Heart left ventricle (tissue), 16 donors: Measurements from ENCODE around the gene MAGEA10. TPM values are rescaled to one million over a fixed set of nuclear protein-coding genes. Genes with fewer than 3 reads are reported as not detected.

ENCODE experiments used
- ATAC-seq, 4 donors: fragments of 200-7000 bp; cut with Tn5 transposase; one replicate each; pipeline ENCODE4 v1.9.1; 2020 to 2022; ENCODE audit warnings: moderate library complexity in 4 of 4, mild to moderate bottlenecking in 3 of 4, moderate number of reproducible peaks in 1 of 4
- DNase-seq, 5 donors: peaks; one replicate each; pipeline ENCODE4 v3.0.0-alpha.2; 2020
- H3K27ac ChIP-seq, 12 donors: fragments of 200-600 bp; sonication (generic) in 4 of 12; one replicate each; pipeline versions ENCODE4 v1.5.0 to v1.8.0; 2016 to 2022; ENCODE audit warnings: mild to moderate bottlenecking in 2 of 12
- H3K27me3 ChIP-seq, 9 donors: fragments of 200-600 bp; sonication (generic) in 2 of 9; one replicate each; pipeline versions ENCODE4 v1.5.1 to v1.8.0; 2016 to 2022; ENCODE audit warnings: mild to moderate bottlenecking in 3 of 9
- H3K36me3 ChIP-seq, 9 donors: fragments of 200-600 bp; sonication (generic) in 2 of 9; one replicate each; pipeline versions ENCODE4 v1.5.0 to v1.8.0; 2018 to 2022; ENCODE audit warnings: mild to moderate bottlenecking in 2 of 9
- H3K4me1 ChIP-seq, 12 donors: fragments of 200-600 bp; sonication (generic) in 4 of 12; one replicate each; pipeline versions ENCODE4 v1.5.0 to v1.8.0; 2016 to 2022; ENCODE audit warnings: mild to moderate bottlenecking in 3 of 12
- H3K4me3 ChIP-seq, 12 donors: fragments of 200-600 bp; sonication (generic) in 4 of 12; one replicate each; pipeline versions ENCODE4 v1.5.0 to v1.8.0; 2017 to 2022; ENCODE audit warnings: mild to moderate bottlenecking in 9 of 12, moderate library complexity in 4 of 12
- H3K9me3 ChIP-seq, 12 donors: fragments of 200-600 bp; sonication (generic) in 4 of 12; one replicate each; pipeline versions ENCODE4 v1.5.0 to v1.8.0; 2016 to 2022; ENCODE audit warnings: mild to moderate bottlenecking in 1 of 12
- CTCF ChIP-seq, 12 donors: fragments of 200-600 bp; sonication (generic) in 4 of 12; IDR thresholded peaks; one replicate each; pipeline versions ENCODE4 v1.5.0 to v1.8.0; 2018 to 2022; ENCODE audit warnings: antibody characterized with exemption in 12 of 12, mild to moderate bottlenecking in 5 of 12
- POLR2A ChIP-seq, 2 donors: fragments of 450-650 bp; IDR thresholded peaks; one replicate each; pipeline ENCODE4 v1.6.1; 2017; ENCODE audit warnings: antibody characterized with exemption in 2 of 2, mild to moderate bottlenecking in 2 of 2, moderate library complexity in 2 of 2
- WGBS, 4 donors: extraction: QIAGEN DNeasy Blood & Tissue Kit in 2 of 4; methylation state at CpG; one replicate each; pipeline versions ENCODE4 v1.1.5 to v1.1.7; 2013 to 2018; 5-methylcytosine and 5-hydroxymethylcytosine counted together
- intact Hi-C, 10 donors: fragments of 100-400 bp; cut with DNase I; formaldehyde crosslinking; loops; one replicate each; pipeline versions ENCODE4 v1.11.1 to v1.14.2; 2022
- polyA plus RNA-seq, 2 donors: library from polyadenylated mRNA; stranded (reverse); fragments of 200-250 nt; gene quantifications; one replicate each; pipeline ENCODE4 v1.2.3, GENCODE V29; 2013
- total RNA-seq, 9 donors: library from RNA; depleted of rRNA in 2 of 9; stranded (reverse); fragments of >200 nt in 2 of 9; fragmentation: NEBNext Ultra II Directional in 3 of 9; extraction: Animal tissue kit (Norgen Biotek cat#: 25700) in 3 of 9; gene quantifications; one replicate each; pipeline versions ENCODE4 v1.1.0 to v1.2.4, GENCODE V29; 2016 to 2023
- donor health status: ischemic (EF 13 %, LVEDD 7.1; RV severe dilation, severe dysfunction).
- donor health status: healthy with polysubstance abuse.
- donor health status: DM: no; HTN: yes; CAD: no.
- donor health status: DM: no; HTN: no; CAD: no.
- donor health status: ischemic (EF 25% LVEDD 6.9; RV normal size, moderate dysfunction).
- donor health status: ischemic (EF 25% LVEDD 5.7; RV mildly dilated, moderate dysfunction).
- donor health status: healthy.
- donor health status: DM: yes; HTN: yes; CAD: no.
- donor health status: ischemic (EF 35%, LVEDD 5.7; RV mildly dilated, moderate dysfunction).
- donor health status: nonischemic (EF 11% LVEDD 7.7; RV severe dilation, severe dysfunction).
- donor health status: DM: yes; HTN: yes; CAD: no.
- donor health status: PGD.
- donor health status: ischemic (EF 29% LVEDD 5.4; RV normal size, mild dysfunction).
- donor health status: nonischemic (EF 23%, LVEDD 6.1; RV moderate dilation, normal function).

The MAGEA10 gene
- total and polyA plus RNA-seq, 11 donors, result not detected

- WGBS, 4 donors, result 38 to 60% (median 44%) methylated on average over 1 of the region's 1 CpG
- DNase-seq, result no peak
- intact Hi-C loops, result no loop called here
- no peak for ATAC-seq
- TF ChIP-seq CTCF (IDR thresholded peaks at IDR 0.05) (no peak), POLR2A (IDR thresholded peaks at IDR 0.05) (no peak)
- no peaks in the 10 kb centered on the region for H3K27me3 ChIP-seq
- H3K27ac ChIP-seq, result no peak overlapping the region
- no peaks in the 10 kb centered on the region for H3K4me1 ChIP-seq
- H3K36me3 ChIP-seq, result no peaks in the 10 kb centered on the region
- H3K4me3 ChIP-seq, result no peak overlapping the region
- no peaks in the 10 kb centered on the region for H3K9me3 ChIP-seq
These were observed 15.7 kb upstream of the MAGEA10 start for GRCh38 chrX:152154050-152154449.

DNA sequence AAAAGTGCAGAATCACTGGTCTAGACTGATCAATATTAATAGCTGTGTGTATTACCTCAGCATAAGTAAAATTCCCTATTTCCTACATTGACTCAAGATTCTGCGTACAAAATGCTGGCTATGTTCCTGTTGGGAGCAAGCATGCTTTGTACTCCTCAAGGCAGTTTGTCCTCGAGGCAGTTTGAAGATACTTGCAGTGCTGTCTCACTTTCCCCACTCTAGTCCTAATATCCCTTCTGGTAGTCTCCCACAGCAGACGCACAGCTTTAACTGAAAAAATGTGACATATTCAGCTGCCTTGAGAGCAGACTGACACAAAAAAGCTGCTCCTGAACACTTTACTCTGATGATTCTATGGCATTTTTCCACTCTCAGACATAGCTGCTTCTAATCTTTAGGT is 12.9 kb upstream of the MAGEA10 start:
- Histone ChIP-seq H3K27ac (no peak overlapping the region), H3K4me3 (no peak overlapping the region), H3K4me1 (no peaks in the 10 kb centered on the region), H3K36me3 (no peaks in the 10 kb centered on the region), H3K9me3 (no peaks in the 10 kb centered on the region), H3K27me3 (no peaks in the 10 kb centered on the region)
- ATAC-seq (no peak), DNase-seq (no peak)
- 60 to 85% (median 72%) methylated on average over 3 of the region's 3 CpGs for WGBS, 4 donors
- TF ChIP-seq POLR2A (IDR thresholded peaks at IDR 0.05), result no peak
- TF ChIP-seq CTCF (IDR thresholded peaks at IDR 0.05), result no peak
- intact Hi-C loops, result no loop called here

- Histone ChIP-seq H3K27me3 (no peaks in the 10 kb centered on the region), H3K4me1 (no peaks in the 10 kb centered on the region), H3K9me3 (no peaks in the 10 kb centered on the region), H3K4me3 (no peak overlapping the region), H3K36me3 (no peaks in the 10 kb centered on the region), H3K27ac (no peak overlapping the region)
- intact Hi-C loops, result no loop called here
- no peak for TF ChIP-seq CTCF (IDR thresholded peaks at IDR 0.05)
- TF ChIP-seq POLR2A (IDR thresholded peaks at IDR 0.05), result no peak
- DNase-seq, result no peak
- WGBS, 4 donors, result 20 to 38% (median 30%) methylated on average over 2 of the region's 2 CpGs
- no peak for ATAC-seq
These were observed 11.3 kb upstream of the MAGEA10 start for GRCh38 chrX:152149648-152150047.

GRCh38 chrX:152139589-152139988 is 1.2 kb upstream of the MAGEA10 start:
- Histone ChIP-seq H3K4me1 (no peaks in the 10 kb centered on the region), H3K27ac (no peak overlapping the region), H3K36me3 (no peaks in the 10 kb centered on the region), H3K4me3 (no peak overlapping the region), H3K27me3 (no peaks in the 10 kb centered on the region), H3K9me3 (no peaks in the 10 kb centered on the region)
- TF ChIP-seq POLR2A (IDR thresholded peaks at IDR 0.05) (no peak), CTCF (IDR thresholded peaks at IDR 0.05) (no peak)
- intact Hi-C loops, result no loop called here
- DNase-seq (no peak), ATAC-seq (no peak)
- 70 to 80% (median 74%) methylated on average over 9 of the region's 9 CpGs for WGBS, 4 donors
